Osteoblast (primary cell): ENCODE measurements around the gene HSPA1L. TPM values are rescaled to one million over a fixed set of nuclear protein-coding genes. Genes with fewer than 3 reads are reported as not detected.

Experiments used
- DNase-seq: peaks from one replicate; pipeline ENCODE4 v3.0.0; 2011; ENCODE audit warnings: low spot score, mixed read lengths; ENCODE audit not compliant: insufficient read length; ENCODE audit errors: missing footprints
- H2AFZ ChIP-seq: 2 replicates; pipeline ENCODE4 v1.6.0; 2011; ENCODE audit warnings: mild to moderate bottlenecking, low read length
- H3K27ac ChIP-seq: 2 replicates; pipeline ENCODE4 v1.5.1; 2011; ENCODE audit warnings: mild to moderate bottlenecking, low read depth, low read length, moderate library complexity
- H3K27me3 ChIP-seq: 2 replicates; pipeline ENCODE4 v1.6.0; 2012; ENCODE audit warnings: mild to moderate bottlenecking, control low read depth, inconsistent platforms, low read length, moderate library complexity; ENCODE audit not compliant: insufficient read depth
- H3K36me3 ChIP-seq: 2 replicates; pipeline ENCODE4 v1.5.1; 2011; ENCODE audit warnings: mild to moderate bottlenecking, low read length, control low read depth, moderate library complexity; ENCODE audit not compliant: insufficient read depth
- H3K4me1 ChIP-seq: 2 replicates; pipeline ENCODE4 v1.5.1; 2011; ENCODE audit warnings: mild to moderate bottlenecking, low read length, control low read depth, moderate library complexity; ENCODE audit not compliant: insufficient read depth
- H3K4me2 ChIP-seq: 2 replicates; pipeline ENCODE4 v1.6.0; 2011; ENCODE audit warnings: mild to moderate bottlenecking, low read length; ENCODE audit not compliant: insufficient read depth
- H3K4me3 ChIP-seq: fragments of 200-600 bp; sonication (generic); 3 replicates; pipeline ENCODE4 v1.5.1; 2012; ENCODE audit warnings: mild to moderate bottlenecking, low read length, inconsistent platforms; ENCODE audit not compliant: insufficient read depth
- H3K79me2 ChIP-seq: 2 replicates; pipeline ENCODE4 v1.6.0; 2012; ENCODE audit warnings: mild to moderate bottlenecking, low read length, control low read depth, inconsistent platforms; ENCODE audit not compliant: insufficient read depth
- H3K9me3 ChIP-seq: 2 replicates; pipeline ENCODE4 v1.5.1; 2011; ENCODE audit warnings: low read depth, low read length, control low read depth
- H4K20me1 ChIP-seq: 2 replicates; pipeline ENCODE4 v1.6.0; 2012; ENCODE audit warnings: mild to moderate bottlenecking, low read length, control low read depth; ENCODE audit not compliant: insufficient read depth
- total RNA-seq: library from RNA; depleted of rRNA; stranded (reverse); fragments of >200 nt; gene quantifications from 2 replicates; pipeline ENCODE4 v1.2.3, GENCODE V29; 2012
- TF ChIP-seq, protein P1 (sequence below): IDR thresholded peaks from 2 replicates; pipeline ENCODE4 v1.5.1; 2011; ENCODE audit warnings: mild to moderate bottlenecking, low read depth, low read length, moderate library complexity; ENCODE audit errors: extremely low read depth

The HSPA1L gene
- total RNA-seq, 1 donor, result 0.72 TPM

GRCh38 chr6:31782126-31782855, 32.8 kb downstream of the HSPA1L start:
- TF ChIP-seq, protein P1, sequence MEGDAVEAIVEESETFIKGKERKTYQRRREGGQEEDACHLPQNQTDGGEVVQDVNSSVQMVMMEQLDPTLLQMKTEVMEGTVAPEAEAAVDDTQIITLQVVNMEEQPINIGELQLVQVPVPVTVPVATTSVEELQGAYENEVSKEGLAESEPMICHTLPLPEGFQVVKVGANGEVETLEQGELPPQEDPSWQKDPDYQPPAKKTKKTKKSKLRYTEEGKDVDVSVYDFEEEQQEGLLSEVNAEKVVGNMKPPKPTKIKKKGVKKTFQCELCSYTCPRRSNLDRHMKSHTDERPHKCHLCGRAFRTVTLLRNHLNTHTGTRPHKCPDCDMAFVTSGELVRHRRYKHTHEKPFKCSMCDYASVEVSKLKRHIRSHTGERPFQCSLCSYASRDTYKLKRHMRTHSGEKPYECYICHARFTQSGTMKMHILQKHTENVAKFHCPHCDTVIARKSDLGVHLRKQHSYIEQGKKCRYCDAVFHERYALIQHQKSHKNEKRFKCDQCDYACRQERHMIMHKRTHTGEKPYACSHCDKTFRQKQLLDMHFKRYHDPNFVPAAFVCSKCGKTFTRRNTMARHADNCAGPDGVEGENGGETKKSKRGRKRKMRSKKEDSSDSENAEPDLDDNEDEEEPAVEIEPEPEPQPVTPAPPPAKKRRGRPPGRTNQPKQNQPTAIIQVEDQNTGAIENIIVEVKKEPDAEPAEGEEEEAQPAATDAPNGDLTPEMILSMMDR, result no peak
- no peak overlapping the region for H2AFZ ChIP-seq
- no peaks in the 10 kb centered on the region for H3K79me2 ChIP-seq
- no peak overlapping the region for H3K4me3 ChIP-seq
- H3K36me3 ChIP-seq, result peaks cover 68% of the 10 kb centered on the region
- DNase-seq, result peak; percentile 51
- no peak overlapping the region for H3K4me2 ChIP-seq
- H3K27ac ChIP-seq, result no peak overlapping the region
- H3K9me3 ChIP-seq, result no peaks in the 10 kb centered on the region
- H3K27me3 ChIP-seq, result no peaks in the 10 kb centered on the region
- H4K20me1 ChIP-seq, result peaks cover 3% of the 10 kb centered on the region
- H3K4me1 ChIP-seq, result peaks cover 4% of the 10 kb centered on the region

GRCh38 chr6:31781244-31782125, 33.6 kb downstream of the HSPA1L start:
- Histone ChIP-seq H3K4me2 (no peak overlapping the region), H3K4me1 (peaks cover 12% of the 10 kb centered on the region), H2AFZ (no peak overlapping the region), H3K36me3 (peaks cover 60% of the 10 kb centered on the region), H3K27me3 (no peaks in the 10 kb centered on the region), H3K9me3 (no peaks in the 10 kb centered on the region), H3K79me2 (no peaks in the 10 kb centered on the region), H4K20me1 (peaks cover 3% of the 10 kb centered on the region), H3K27ac (no peak overlapping the region), H3K4me3 (no peak overlapping the region)
- TF ChIP-seq, protein P1, result no peak
- peak; percentile 63 for DNase-seq

- TF ChIP-seq, protein P1, result no peak
- DNase-seq, result peak; percentile 55
- Histone ChIP-seq H3K9me3 (no peaks in the 10 kb centered on the region), H3K27me3 (no peaks in the 10 kb centered on the region), H3K27ac (no peak overlapping the region), H3K4me2 (no peak overlapping the region), H3K79me2 (no peaks in the 10 kb centered on the region), H3K36me3 (peaks cover 59% of the 10 kb centered on the region), H3K4me1 (peaks cover 12% of the 10 kb centered on the region), H4K20me1 (peaks cover 3% of the 10 kb centered on the region), H3K4me3 (no peak overlapping the region), H2AFZ (no peak overlapping the region)
These were observed 34.4 kb downstream of the HSPA1L start for GRCh38 chr6:31780507-31781243.
